Hindlimb muscle (tissue), 1 donor: Measurements from ENCODE around the gene CSMD2. TPM values are rescaled to one million over a fixed set of nuclear protein-coding genes. Genes with fewer than 3 reads are reported as not detected.

Experiments
- DNase-seq: peaks from one replicate; pipeline ENCODE4 v3.0.0-alpha.2; 2013
- polyA plus RNA-seq: library from polyadenylated mRNA; unstranded; fragments of 120-200 nt; gene quantifications from one replicate; pipeline ENCODE4 v1.2.1, GENCODE V29; 2013; ENCODE audit not compliant: insufficient read length

The CSMD2 gene
- polyA plus RNA-seq, 1 donor, result 0.46 TPM

DNA sequence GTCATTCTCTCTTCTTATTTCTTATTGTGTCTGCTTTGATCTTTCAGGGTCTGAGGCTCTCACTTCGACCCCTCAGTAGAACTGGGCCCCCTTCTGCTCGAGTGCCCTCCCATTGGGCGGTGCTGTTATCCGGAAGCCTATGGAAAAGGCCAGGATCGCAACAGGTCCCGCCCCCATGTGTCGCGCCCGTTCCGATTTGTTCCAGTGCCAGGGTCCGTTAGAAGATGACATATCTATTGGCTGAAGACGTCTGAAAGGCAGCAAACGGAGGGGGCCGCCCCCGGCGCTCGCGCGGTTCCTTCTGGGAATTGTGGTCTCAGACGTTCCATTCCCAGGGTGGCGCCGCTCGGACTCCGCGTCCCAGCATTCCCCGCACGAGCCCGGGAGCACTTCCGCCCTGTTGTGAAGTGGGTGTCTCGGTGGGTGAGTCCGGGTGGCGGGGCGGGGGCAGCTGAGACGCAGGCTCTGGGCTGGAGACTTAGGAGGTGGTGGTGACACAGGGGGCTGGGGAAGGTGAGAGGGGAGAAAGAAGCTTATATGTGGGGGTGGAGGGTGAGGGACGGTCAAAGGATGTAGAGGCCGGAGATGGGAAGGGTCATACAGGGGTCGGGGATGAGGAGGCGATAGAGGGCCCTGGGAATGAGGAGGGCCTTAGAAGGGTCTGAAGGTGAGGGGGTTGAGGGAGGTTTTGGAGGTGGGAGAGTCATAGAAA, 692.6 kb downstream of the CSMD2 start, which contains the start of gene ZSCAN20:
TSS of gene ZSCAN20 (plus strand) at position 377 of the 712 bp plus-strand sequence. CDS start 6,644 bp downstream, outside the sequence.
- peak; percentile 98 for DNase-seq

- no peak for DNase-seq
Measured at GRCh38 chr1:33471416-33471815, 693.6 kb downstream of the CSMD2 start.

DNA sequence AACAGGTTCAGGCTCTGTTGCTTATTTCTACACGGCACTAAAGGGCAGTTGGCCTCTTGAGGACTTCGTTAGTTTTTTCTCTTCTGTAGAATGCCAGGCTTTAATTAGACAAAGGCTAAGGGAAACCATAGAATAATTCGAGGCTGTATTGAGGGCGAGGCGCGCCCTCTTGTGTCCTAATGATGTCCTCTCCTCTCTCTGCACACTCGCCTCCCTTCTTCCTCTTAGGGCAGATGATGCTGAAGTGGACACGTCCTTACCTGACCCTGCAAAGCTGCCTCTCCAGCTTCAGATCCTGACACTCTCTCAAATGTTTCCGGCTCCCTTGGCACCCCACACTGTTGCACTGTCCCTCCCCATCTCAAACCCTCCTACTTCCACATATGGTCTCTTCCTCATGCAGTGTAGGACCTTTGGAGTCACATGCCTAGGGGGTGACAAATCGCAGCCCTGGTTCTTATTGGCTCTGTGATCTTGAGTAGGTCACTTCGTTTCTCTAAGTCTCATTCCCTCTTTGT, 694.5 kb downstream of the CSMD2 start:
- peak; percentile 84 for DNase-seq

DNA sequence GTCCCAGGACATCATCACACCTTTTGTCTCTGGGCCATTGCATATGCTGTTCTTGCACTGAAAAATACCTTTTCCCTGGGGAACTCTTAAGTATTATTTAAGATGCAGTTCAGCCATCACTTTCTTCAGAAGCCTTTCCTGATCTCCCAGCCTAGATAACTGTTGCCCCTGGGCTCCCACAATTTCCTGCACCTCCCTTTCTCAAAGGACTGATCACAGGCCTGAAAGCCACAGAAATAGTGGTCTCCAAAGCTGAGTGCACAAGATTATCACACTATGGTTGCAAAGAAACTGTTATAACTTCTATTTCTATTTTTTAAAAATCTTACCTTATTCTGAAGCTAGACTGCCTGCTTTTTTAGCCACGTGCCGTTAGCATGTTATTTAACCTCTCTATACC, 695.3 kb downstream of the CSMD2 start:
- no peak for DNase-seq

DNA sequence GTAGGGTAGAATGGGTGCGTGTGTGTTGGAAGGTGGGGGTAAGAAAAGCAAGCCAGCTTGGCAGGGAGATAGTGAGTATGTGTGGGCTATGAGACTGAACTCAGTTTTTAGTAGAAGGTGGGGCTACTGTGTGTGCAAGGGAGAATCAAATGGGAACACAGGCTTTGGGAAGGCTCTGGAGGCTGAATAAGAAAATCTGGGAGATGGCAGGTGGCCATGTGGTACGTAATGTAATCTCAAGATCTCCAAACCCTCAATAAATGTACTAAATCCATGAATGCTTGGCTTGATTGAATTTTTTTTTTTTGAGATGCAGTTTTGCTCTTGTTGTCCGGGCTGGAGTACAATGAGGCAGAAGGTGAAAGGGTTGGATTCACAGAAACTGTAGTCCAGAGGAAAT, 696.1 kb downstream of the CSMD2 start:
- DNase-seq, result peak; percentile 38

GRCh38 chr1:33468531-33468930, 696.5 kb downstream of the CSMD2 start:
- no peak for DNase-seq

GRCh38 chr1:33468011-33468410, 697.0 kb downstream of the CSMD2 start:
- no peak for DNase-seq

DNA sequence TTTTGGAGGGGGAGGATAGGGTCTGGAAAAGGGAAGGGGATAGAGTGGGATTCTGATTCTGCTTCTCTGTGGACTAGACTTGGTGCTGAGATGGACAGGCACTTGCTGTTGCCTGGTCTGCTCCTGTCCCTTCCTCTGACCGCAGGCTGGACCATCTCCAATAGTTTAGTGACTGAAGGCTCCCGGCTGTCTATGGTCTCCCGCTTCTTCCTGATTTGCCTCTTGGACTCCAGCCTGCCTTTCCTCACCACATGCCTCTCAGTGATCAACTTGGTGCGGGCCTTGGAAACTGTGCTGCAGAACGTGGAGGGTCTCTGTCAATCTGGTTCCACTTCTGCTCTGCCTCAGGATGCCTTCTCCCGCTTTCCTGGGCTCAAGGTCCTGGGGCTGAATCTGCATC, 698.9 kb downstream of the CSMD2 start:
- DNase-seq, result no peak

DNA sequence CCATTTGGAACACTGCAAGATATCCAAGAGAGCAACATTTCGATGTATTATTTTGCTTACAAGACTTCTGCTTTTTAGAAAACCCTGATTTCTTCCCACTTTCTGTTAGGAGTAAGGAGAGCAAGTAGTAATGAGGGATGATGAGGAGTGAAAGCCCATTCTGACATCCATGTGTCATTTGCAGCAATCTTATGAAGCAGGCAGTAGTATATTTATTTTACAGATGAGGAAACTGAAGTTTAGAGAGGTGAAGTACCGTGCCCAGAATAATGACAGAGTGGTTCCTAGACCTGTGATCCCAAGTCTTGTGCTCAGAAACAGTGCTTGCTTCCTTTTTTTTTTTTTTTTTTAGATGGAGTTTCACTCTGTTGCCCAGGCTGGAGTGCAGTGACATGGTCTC, 699.7 kb downstream of the CSMD2 start:
- DNase-seq, result no peak

- DNase-seq, result no peak
Measured at GRCh38 chr1:33464552-33464951, 700.5 kb downstream of the CSMD2 start.

Other genes with a start within 250 kb of the CSMD2 start
- not detected for gene C1orf94, start 11.7 kb upstream of the CSMD2 start, polyA plus RNA-seq